Memory B cell (primary cell): Measurements from ENCODE around the gene ARHGAP20.

Experiments used
- ATAC-seq: fragments of 150-1000 bp; cut with Tn5 transposase; 2 replicates; pipeline ENCODE4 v1.10.0; 2021; ENCODE audit warnings: low read depth, mild to moderate bottlenecking, moderate library complexity
- DNase-seq, 2 donors: peaks; one replicate each; pipeline ENCODE4 v3.0.0; 2022; ENCODE audit warnings: low spot score in 2 of 2
- H3K27ac Mint-ChIP-seq: one replicate; pipeline ENCODE4 v1.8.0; 2022; ENCODE audit warnings: mild to moderate bottlenecking, moderate library complexity, mixed read lengths
- H3K27me3 Mint-ChIP-seq: one replicate; pipeline ENCODE4 v1.8.0; 2022; ENCODE audit warnings: mixed read lengths
- H3K36me3 Mint-ChIP-seq: one replicate; pipeline ENCODE4 v1.8.0; 2022; ENCODE audit warnings: mild to moderate bottlenecking, mixed read lengths
- H3K4me1 Mint-ChIP-seq: one replicate; pipeline ENCODE4 v1.8.0; 2022; ENCODE audit warnings: mixed read lengths
- H3K4me3 Mint-ChIP-seq: one replicate; pipeline ENCODE4 v1.8.0; 2022; ENCODE audit warnings: mild to moderate bottlenecking, moderate library complexity, mixed read lengths
- H3K9me3 Mint-ChIP-seq: one replicate; pipeline ENCODE4 v1.8.0; 2022; ENCODE audit warnings: mixed read lengths

The ARHGAP20 gene

GRCh38 chr11:110566577-110566976 lies 145.7 kb downstream of the ARHGAP20 start:
- DNase-seq (no peak), ATAC-seq (no peak)
- Mint-ChIP-seq H3K27me3 (peaks cover 5% of the 10 kb centered on the region), H3K36me3 (no peaks in the 10 kb centered on the region), H3K4me3 (no peak overlapping the region), H3K9me3 (no peaks in the 10 kb centered on the region), H3K4me1 (no peaks in the 10 kb centered on the region), H3K27ac (no peak overlapping the region)

- Mint-ChIP-seq H3K36me3 (no peaks in the 10 kb centered on the region), H3K4me1 (no peaks in the 10 kb centered on the region), H3K9me3 (no peaks in the 10 kb centered on the region), H3K4me3 (no peak overlapping the region), H3K27me3 (peaks cover 7% of the 10 kb centered on the region), H3K27ac (no peak overlapping the region)
- no peak for ATAC-seq
- no peak for DNase-seq
Observed at GRCh38 chr11:110565357-110566336, 146.6 kb downstream of the ARHGAP20 start.

- no peaks in the 10 kb centered on the region for H3K9me3 Mint-ChIP-seq
- ATAC-seq (no peak), DNase-seq (no peak)
- H3K4me1 Mint-ChIP-seq = no peaks in the 10 kb centered on the region
- peaks cover 13% of the 10 kb centered on the region for H3K27me3 Mint-ChIP-seq
- no peaks in the 10 kb centered on the region for H3K36me3 Mint-ChIP-seq
- H3K27ac Mint-ChIP-seq = no peak overlapping the region
- no peak overlapping the region for H3K4me3 Mint-ChIP-seq
Observed at GRCh38 chr11:110564676-110565356, 147.4 kb downstream of the ARHGAP20 start.

- Mint-ChIP-seq H3K36me3 (no peaks in the 10 kb centered on the region), H3K27ac (no peak overlapping the region)
Observed at GRCh38 chr11:110544779-110545178, 167.5 kb downstream of the ARHGAP20 start.

GRCh38 chr11:110538154-110538553 lies 174.1 kb downstream of the ARHGAP20 start:
- DNase-seq (no peak), ATAC-seq (no peak)
- H3K4me1 Mint-ChIP-seq = no peaks in the 10 kb centered on the region
- no peak overlapping the region for H3K27ac Mint-ChIP-seq
- no peak overlapping the region for H3K4me3 Mint-ChIP-seq
- H3K27me3 Mint-ChIP-seq = peaks cover 8% of the 10 kb centered on the region
- H3K9me3 Mint-ChIP-seq = no peaks in the 10 kb centered on the region
- H3K36me3 Mint-ChIP-seq = peaks cover 2% of the 10 kb centered on the region

More at GRCh38 chr11:110544779-110545178, 167.5 kb downstream of the ARHGAP20 start:
- H3K4me3 Mint-ChIP-seq = no peak overlapping the region
- peaks cover 4% of the 10 kb centered on the region for H3K27me3 Mint-ChIP-seq
- ATAC-seq (no peak), DNase-seq (no peak)
- no peaks in the 10 kb centered on the region for H3K4me1 Mint-ChIP-seq
- H3K9me3 Mint-ChIP-seq = peaks cover 5% of the 10 kb centered on the region

- H3K9me3 Mint-ChIP-seq = peaks cover 11% of the 10 kb centered on the region
- H3K4me1 Mint-ChIP-seq = no peaks in the 10 kb centered on the region
- H3K27ac Mint-ChIP-seq = no peak overlapping the region
- DNase-seq (no peak), ATAC-seq (no peak)
- H3K27me3 Mint-ChIP-seq = peaks cover 5% of the 10 kb centered on the region
- peaks cover 4% of the 10 kb centered on the region for H3K36me3 Mint-ChIP-seq
- no peak overlapping the region for H3K4me3 Mint-ChIP-seq
Observed at GRCh38 chr11:110530900-110531741, 181.1 kb downstream of the ARHGAP20 start.

- peaks cover 2% of the 10 kb centered on the region for H3K36me3 Mint-ChIP-seq
- no peak for DNase-seq
- H3K9me3 Mint-ChIP-seq = peaks cover 11% of the 10 kb centered on the region
- peaks cover 2% of the 10 kb centered on the region for H3K27me3 Mint-ChIP-seq
- no peaks in the 10 kb centered on the region for H3K4me1 Mint-ChIP-seq
- H3K27ac Mint-ChIP-seq = no peak overlapping the region
- ATAC-seq = no peak
- H3K4me3 Mint-ChIP-seq = no peak overlapping the region
Observed at GRCh38 chr11:110529043-110529442, 183.2 kb downstream of the ARHGAP20 start.

- ATAC-seq = no peak
- DNase-seq = no peak
- Mint-ChIP-seq H3K27ac (no peak overlapping the region), H3K4me3 (no peak overlapping the region), H3K9me3 (peaks cover 13% of the 10 kb centered on the region), H3K4me1 (peaks cover 8% of the 10 kb centered on the region), H3K36me3 (peaks cover 6% of the 10 kb centered on the region), H3K27me3 (peaks cover 2% of the 10 kb centered on the region)
Observed at GRCh38 chr11:110527146-110527545, 185.1 kb downstream of the ARHGAP20 start.
